Neuronal stem cell (in vitro differentiated cells): ENCODE measurements around the gene RBM27.
"Not testable (repeated sequence)": the region's sequence is repeated elsewhere in the genome, so short reads cannot be mapped to it uniquely, and the experiment has no call there.

ENCODE experiments used
- DNase-seq: peaks from one replicate; pipeline ENCODE4 v3.0.0-alpha.2; 2013; ENCODE audit warnings: low spot score
- H2AFZ ChIP-seq: one replicate; pipeline ENCODE4 v1.6.1; 2013; ENCODE audit warnings: mild to moderate bottlenecking, low read length, inconsistent platforms
- H2AK5ac ChIP-seq: 2 replicates; pipeline ENCODE4 v1.6.1; 2013; ENCODE audit warnings: low read depth, mild to moderate bottlenecking, inconsistent platforms, low read length, moderate library complexity, mixed read lengths
- H2BK120ac ChIP-seq: 2 replicates; pipeline ENCODE4 v1.6.1; 2013; ENCODE audit warnings: low read depth, mild to moderate bottlenecking, inconsistent platforms, low read length, moderate library complexity, mixed read lengths
- H2BK12ac ChIP-seq: one replicate; pipeline ENCODE4 v1.6.1; 2013; ENCODE audit warnings: low read length, inconsistent platforms
- H2BK15ac ChIP-seq: 2 replicates; pipeline ENCODE4 v1.6.1; 2013; ENCODE audit warnings: mild to moderate bottlenecking, low read length, inconsistent platforms, mixed read lengths
- H2BK5ac ChIP-seq: one replicate; pipeline ENCODE4 v1.6.1; 2013; ENCODE audit warnings: inconsistent platforms, mild to moderate bottlenecking, low read length, moderate library complexity
- H3K14ac ChIP-seq: one replicate; pipeline ENCODE4 v1.6.1; 2013; ENCODE audit warnings: low read length, inconsistent platforms
- H3K18ac ChIP-seq: 2 replicates; pipeline ENCODE4 v1.6.1; 2013; ENCODE audit warnings: low read length, inconsistent platforms
- H3K23ac ChIP-seq: 2 replicates; pipeline ENCODE4 v1.6.1; 2013; ENCODE audit warnings: low read depth, mild to moderate bottlenecking, mixed read lengths, low read length, inconsistent platforms; ENCODE audit not compliant: poor library complexity
- H3K27ac ChIP-seq: replicated peaks from 3 replicates; pipeline ENCODE4 v1.5.1; 2013; ENCODE audit warnings: low read length, inconsistent platforms
- H3K27me3 ChIP-seq, 3 experiments: 2 replicates each; pipeline ENCODE4 v1.6.1; 2013; ENCODE audit warnings: low read length in 3 of 3, mild to moderate bottlenecking in 2 of 3, inconsistent platforms in 1 of 3, low read depth in 1 of 3, mixed read lengths in 1 of 3, moderate library complexity in 1 of 3; ENCODE audit not compliant: control insufficient read depth in 3 of 3, insufficient read depth in 3 of 3
- H3K36me3 ChIP-seq, 2 donors: replicated peaks in 1 of 2; 2 replicates each; pipeline ENCODE4 v1.6.1; 2013; ENCODE audit warnings: low read length in 2 of 2; ENCODE audit not compliant: control insufficient read depth in 2 of 2, insufficient read depth in 2 of 2
- H3K4ac ChIP-seq: 2 replicates; pipeline ENCODE4 v1.6.1; 2013; ENCODE audit warnings: inconsistent platforms, mild to moderate bottlenecking, low read length, moderate library complexity
- H3K4me1 ChIP-seq, 2 donors: 1 replicate in 1 of 2; 2 replicates in 1 of 2; pipeline ENCODE4 v1.6.1; 2013; ENCODE audit warnings: low read length in 2 of 2, low read depth in 1 of 2; ENCODE audit not compliant: control insufficient read depth in 2 of 2, insufficient read depth in 1 of 2
- H3K4me2 ChIP-seq: one replicate; pipeline ENCODE4 v1.6.1; 2013; ENCODE audit warnings: mild to moderate bottlenecking, low read length, inconsistent platforms; ENCODE audit not compliant: insufficient read depth, poor library complexity, severe bottlenecking
- H3K4me3 ChIP-seq, 2 donors: 2 replicates each; pipeline ENCODE4 v1.5.1; 2013; ENCODE audit warnings: low read length in 2 of 2, mild to moderate bottlenecking in 2 of 2, inconsistent platforms in 1 of 2, moderate library complexity in 1 of 2
- H3K79me1 ChIP-seq: one replicate; pipeline ENCODE4 v1.6.1; 2013; ENCODE audit warnings: low read depth, mild to moderate bottlenecking, inconsistent platforms, low read length, moderate library complexity
- H3K9ac ChIP-seq: one replicate; pipeline ENCODE4 v1.6.1; 2013; ENCODE audit warnings: mild to moderate bottlenecking, low read depth, low read length, inconsistent platforms; ENCODE audit not compliant: poor library complexity
- H3K9me3 ChIP-seq, 2 donors: replicated peaks in 1 of 2; 2 replicates each; pipeline versions ENCODE3 to v1.6.1; 2013; ENCODE audit warnings: low read length in 2 of 2, mild to moderate bottlenecking in 2 of 2, inconsistent platforms in 1 of 2, low read depth in 1 of 2, mixed read lengths in 1 of 2, moderate library complexity in 1 of 2; ENCODE audit not compliant: control insufficient read depth in 2 of 2, insufficient read depth in 1 of 2
- H4K8ac ChIP-seq: one replicate; pipeline ENCODE4 v1.6.1; 2013; ENCODE audit warnings: low read depth, mild to moderate bottlenecking, inconsistent platforms, low read length, moderate library complexity
- H4K91ac ChIP-seq: one replicate; pipeline ENCODE4 v1.6.1; 2013; ENCODE audit warnings: low read length, low read depth, mild to moderate bottlenecking, inconsistent platforms; ENCODE audit not compliant: poor library complexity
- WGBS, 2 donors: extraction: QIAGEN DNeasy Blood & Tissue Kit; methylation state at CpG; one replicate each; pipeline ENCODE4 v1.1.7; 2013; ENCODE audit warnings: missing lambda C conversion rate in 2 of 2, mixed read lengths in 1 of 2; ENCODE audit not compliant: insufficient read length in 2 of 2, insufficient replicate concordance in 1 of 2; ENCODE audit errors: extremely low coverage in 2 of 2; 5-methylcytosine and 5-hydroxymethylcytosine counted together

RBM27 gene

DNA sequence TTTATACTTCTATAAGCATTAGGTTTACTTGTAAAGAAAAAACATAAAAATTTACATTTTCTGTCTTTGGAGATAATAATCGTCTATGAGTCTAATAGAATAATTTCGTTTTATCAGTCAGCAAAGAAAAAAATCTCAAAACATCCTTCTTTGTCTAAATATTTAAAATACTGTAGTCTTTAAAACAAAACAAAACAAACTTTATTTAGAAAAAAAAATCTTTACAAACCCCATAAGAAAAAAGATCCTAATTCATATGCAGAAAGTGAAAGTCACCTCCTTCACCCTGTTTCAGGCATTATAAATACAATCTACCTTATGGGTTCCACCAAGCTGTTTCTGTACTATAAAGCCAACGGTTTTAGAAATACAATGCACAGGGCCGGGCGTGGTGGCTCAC, 26.6 kb upstream of the RBM27 start:
- H3K4me3 ChIP-seq: no peak overlapping the region
- no peak overlapping the region for H2AK5ac ChIP-seq
- DNase-seq: no peak
- H2BK15ac ChIP-seq: no peak overlapping the region
- H3K36me3 ChIP-seq: peaks cover 5 to 84% of the 10 kb centered on the region in 2 donors
- H2BK12ac ChIP-seq: no peak overlapping the region
- H3K4me2 ChIP-seq: no peak overlapping the region
- H3K14ac ChIP-seq: no peak overlapping the region
- H3K9me3 ChIP-seq: no peaks in the 10 kb centered on the region
- no peak overlapping the region for H2BK5ac ChIP-seq
- no peak overlapping the region for H4K91ac ChIP-seq
- H3K27me3 ChIP-seq: no peaks in the 10 kb centered on the region
- no peak overlapping the region for H4K8ac ChIP-seq
- H3K27ac ChIP-seq: no peak overlapping the region
- H3K18ac ChIP-seq: no peak overlapping the region
- H2AFZ ChIP-seq: no peak overlapping the region
- H3K23ac ChIP-seq: no peak overlapping the region
- no peak overlapping the region for H2BK120ac ChIP-seq
- H3K4me1 ChIP-seq: no peaks in the 10 kb centered on the region
- no peak overlapping the region for H3K4ac ChIP-seq
- no CpG with 5 or more reads among the region's 5 CpGs for WGBS, 2 donors
- peaks cover 3% of the 10 kb centered on the region for H3K79me1 ChIP-seq
- H3K9ac ChIP-seq: no peak overlapping the region

DNA sequence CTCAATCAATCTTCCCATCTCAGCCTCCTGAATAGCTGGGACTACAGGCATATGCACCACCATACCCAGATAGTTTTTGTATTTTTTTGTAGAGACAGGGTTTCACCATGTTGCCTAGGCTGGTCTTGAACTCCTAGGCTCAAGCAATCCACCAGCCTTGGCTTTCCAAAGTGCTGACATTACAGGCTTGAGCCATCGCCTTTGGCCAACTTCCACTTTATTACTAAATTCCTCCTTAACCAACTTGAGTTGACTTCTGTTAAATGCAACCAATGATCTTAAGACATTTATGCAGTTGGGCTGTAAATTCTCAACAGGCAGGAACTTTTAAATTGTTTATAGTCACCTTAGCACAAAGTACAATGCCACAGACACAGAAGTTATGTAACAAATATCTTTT, 23.7 kb upstream of the RBM27 start:
- Histone ChIP-seq H2BK120ac (no peak overlapping the region), H2AFZ (no peak overlapping the region), H2BK12ac (no peak overlapping the region), H3K4me3 (no peak overlapping the region), H2AK5ac (no peak overlapping the region), H3K9ac (no peak overlapping the region), H4K8ac (no peak overlapping the region), H3K4me1 (no peaks in the 10 kb centered on the region), H3K23ac (no peak overlapping the region), H3K14ac (no peak overlapping the region), H3K18ac (no peak overlapping the region), H2BK15ac (no peak overlapping the region), H3K27ac (no peak overlapping the region), H3K4ac (no peak overlapping the region), H4K91ac (no peak overlapping the region), H3K9me3 (no peaks in the 10 kb centered on the region), H2BK5ac (no peak overlapping the region), H3K4me2 (no peak overlapping the region), H3K27me3 (no peaks in the 10 kb centered on the region), H3K36me3 (peaks cover 5 to 58% of the 10 kb centered on the region in 2 donors), H3K79me1 (peaks cover 3% of the 10 kb centered on the region)
- no CpG with 5 or more reads among the region's 1 CpG for WGBS, 2 donors
- DNase-seq: no peak

DNA sequence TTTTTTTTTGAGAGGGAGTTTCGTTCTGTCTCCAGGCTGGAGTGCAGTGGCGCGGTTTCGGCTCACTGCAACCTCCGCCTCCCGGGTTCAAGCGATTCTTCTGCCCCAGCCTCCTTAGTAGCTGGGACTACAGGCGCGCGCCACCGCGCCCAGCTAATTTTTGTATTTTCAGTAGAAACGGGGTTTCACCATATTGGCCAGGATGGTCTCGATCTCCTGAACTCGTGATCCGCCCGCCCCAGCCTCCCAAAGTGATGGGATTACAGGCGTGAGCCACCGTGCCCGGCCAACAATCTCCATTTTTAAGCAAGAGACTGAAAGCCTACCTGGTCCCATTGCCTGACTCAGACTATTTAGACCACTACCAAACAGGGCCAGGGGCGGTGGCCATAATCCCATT, 20.0 kb upstream of the RBM27 start:
- H2AFZ ChIP-seq: peak overlapping the region; percentile 91
- not testable (repeated sequence) for H3K14ac ChIP-seq, H3K9ac ChIP-seq, H3K23ac ChIP-seq, H3K18ac ChIP-seq, H3K4ac ChIP-seq, H2AK5ac ChIP-seq, H2BK15ac ChIP-seq, H3K27ac ChIP-seq, H4K8ac ChIP-seq, H3K79me1 ChIP-seq, DNase-seq, H3K4me1 ChIP-seq, H3K9me3 ChIP-seq, H3K27me3 ChIP-seq, H2BK5ac ChIP-seq, H2BK120ac ChIP-seq, H4K91ac ChIP-seq, H2BK12ac ChIP-seq, H3K4me2 ChIP-seq
- peaks cover 5 to 28% of the 10 kb centered on the region in 2 donors for H3K36me3 ChIP-seq
- WGBS, 2 donors: no CpG with 5 or more reads among the region's 21 CpGs
- peak overlapping the region in 1 of 2 donors; percentile 76 for H3K4me3 ChIP-seq

DNA sequence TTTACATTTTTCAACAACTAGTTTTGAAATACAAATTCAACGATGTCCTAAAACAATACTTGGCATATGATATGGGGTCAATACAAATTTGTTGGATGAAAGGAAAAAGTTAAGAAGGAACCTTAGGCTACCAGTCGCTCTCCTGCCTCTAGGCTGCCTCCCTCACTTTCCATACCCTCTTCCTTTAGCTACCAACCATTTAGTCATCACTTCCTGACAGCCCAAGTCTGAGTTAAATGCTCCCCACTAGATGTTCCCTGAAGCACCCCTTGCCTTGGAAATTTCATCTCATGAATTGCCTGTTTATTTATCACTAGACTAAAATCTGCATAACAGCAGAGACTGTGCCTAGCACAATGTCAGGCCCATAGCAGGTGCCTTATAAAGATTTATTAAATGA, 18.2 kb upstream of the RBM27 start:
- no peaks in the 10 kb centered on the region for H3K79me1 ChIP-seq
- no peak overlapping the region for H3K14ac ChIP-seq
- H2AK5ac ChIP-seq: no peak overlapping the region
- no peak overlapping the region for H3K23ac ChIP-seq
- H3K9me3 ChIP-seq: no peaks in the 10 kb centered on the region
- no peaks in the 10 kb centered on the region for H3K4me1 ChIP-seq
- no peak overlapping the region for H3K4me3 ChIP-seq
- no peaks in the 10 kb centered on the region for H3K27me3 ChIP-seq
- H2BK12ac ChIP-seq: no peak overlapping the region
- DNase-seq: no peak
- no peak overlapping the region for H3K18ac ChIP-seq
- no peak overlapping the region for H3K9ac ChIP-seq
- H2AFZ ChIP-seq: no peak overlapping the region
- H4K8ac ChIP-seq: no peak overlapping the region
- WGBS, 2 donors: no CpG with 5 or more reads among the region's 2 CpGs
- no peak overlapping the region for H3K4ac ChIP-seq
- no peak overlapping the region for H2BK5ac ChIP-seq
- no peak overlapping the region for H3K27ac ChIP-seq
- no peak overlapping the region for H2BK120ac ChIP-seq
- H2BK15ac ChIP-seq: no peak overlapping the region
- H4K91ac ChIP-seq: no peak overlapping the region
- H3K36me3 ChIP-seq: peaks cover 2 to 12% of the 10 kb centered on the region in 2 donors
- H3K4me2 ChIP-seq: no peak overlapping the region
